A673 (cell line): ENCODE measurements around the gene C2orf72.

Experiments
- CTCF ChIP-seq: fragments of 300-800, 200-600 bp; sonication (generic); conservative IDR thresholded peaks from 2 replicates; pipeline ENCODE4 v1.5.1; 2017; ENCODE audit warnings: low read depth, mild to moderate bottlenecking, antibody characterized with exemption, low read length, moderate library complexity, mixed read lengths
- EZH2 ChIP-seq: fragments of 200-600 bp; sonication (generic); IDR thresholded peaks from 2 replicates; pipeline ENCODE4 v1.6.1; 2017; ENCODE audit warnings: borderline replicate concordance, low read depth, mild to moderate bottlenecking, mixed read lengths, antibody characterized with exemption, low read length; ENCODE audit not compliant: poor library complexity, severe bottlenecking

- TF ChIP-seq CTCF (no peak), EZH2 (no peak)
Observed at GRCh38 chr2:231001921-231002320, 35.4 kb upstream of the C2orf72 start.
